ENCODE results near the gene ADGRG3. TPM values are rescaled to one million over a fixed set of nuclear protein-coding genes. Genes with fewer than 3 reads are reported as not detected.
"Not testable (repeated sequence)": the region's sequence is repeated elsewhere in the genome, so short reads cannot be mapped to it uniquely, and the experiment has no call there.

Gene ADGRG3
- total and polyA plus RNA-seq, 2 experiments from 2014 or later = not detected

DNA sequence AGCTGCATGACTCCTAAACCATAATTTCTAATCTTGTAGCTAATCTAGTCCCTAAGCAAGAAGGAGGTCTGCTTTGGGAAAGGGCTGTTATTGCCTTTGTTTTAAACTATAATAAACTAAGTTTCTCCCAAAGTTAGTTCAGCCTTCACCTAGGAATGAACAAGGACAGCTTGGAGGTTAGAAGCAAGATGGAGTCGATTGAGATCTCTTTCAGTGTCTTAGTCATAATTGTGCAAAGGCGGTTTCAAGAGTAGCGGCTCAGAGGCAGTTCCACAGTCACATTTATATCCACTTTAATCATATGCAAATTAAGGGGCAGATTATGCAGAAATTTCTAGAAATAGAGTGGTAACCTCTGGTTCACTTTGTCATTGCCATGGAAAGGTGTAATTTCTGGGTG is 43.9 kb downstream of the ADGRG3 start:
- no peaks in the 10 kb centered on the region for H3K4me1 ChIP-seq (ENCODE audit: insufficient read depth)
- no peaks in the 10 kb centered on the region for H3K36me3 ChIP-seq (ENCODE audit: insufficient read depth)
- H3K27ac Mint-ChIP-seq = no peak overlapping the region
- no peak for ATAC-seq
- no peaks in the 10 kb centered on the region for H3K9me2 ChIP-seq (ENCODE audit: insufficient read depth)
- peaks cover 9% of the 10 kb centered on the region for H3K27me3 Mint-ChIP-seq (ENCODE audit: insufficient read depth, low read depth, poor library complexity)
- no peaks in the 10 kb centered on the region for H3K4me1 Mint-ChIP-seq
- H4K20me1 ChIP-seq (replicated peaks; ENCODE audit: insufficient read depth) = no peaks in the 10 kb centered on the region
- H3K79me2 ChIP-seq (replicated peaks; ENCODE audit: insufficient read depth) = no peaks in the 10 kb centered on the region
- no peaks in the 10 kb centered on the region for H3F3A ChIP-seq (replicated peaks; ENCODE audit: low read depth)
- H3K4me2 ChIP-seq = no peak overlapping the region
- no peak for TF ChIP-seq POLR2AphosphoS5 (IDR thresholded peaks at IDR 0.05; ENCODE audit: low read depth)
- no peak overlapping the region for H3K27ac ChIP-seq (ENCODE audit: low read depth)
- no peaks in the 10 kb centered on the region for H3K27me3 ChIP-seq (ENCODE audit: insufficient read depth)
- H3K4me3 Mint-ChIP-seq = no peak overlapping the region
- no peaks in the 10 kb centered on the region for H3K36me3 Mint-ChIP-seq (ENCODE audit: low read depth)
- no peak overlapping the region for H3K4me3 ChIP-seq
- no peaks in the 10 kb centered on the region for H3K9me3 Mint-ChIP-seq
- DNase-seq (ENCODE audit: low spot score) = no peak
- H2AFZ ChIP-seq = no peak overlapping the region

GRCh38 chr16:57712569-57712968 is 44.5 kb downstream of the ADGRG3 start:
- ATAC-seq; H3K36me3 ChIP-seq (ENCODE audit: insufficient read depth); H3K79me2 ChIP-seq (replicated peaks; ENCODE audit: insufficient read depth); H3K9me2 ChIP-seq (ENCODE audit: insufficient read depth); H3K4me2 ChIP-seq; H3K4me1 Mint-ChIP-seq; H2AFZ ChIP-seq; H3K27me3 Mint-ChIP-seq (ENCODE audit: insufficient read depth, low read depth, poor library complexity); H3K36me3 Mint-ChIP-seq (ENCODE audit: low read depth); H3K27ac ChIP-seq (ENCODE audit: low read depth); H3K4me1 ChIP-seq (ENCODE audit: insufficient read depth); H3K27ac Mint-ChIP-seq; H4K20me1 ChIP-seq (replicated peaks; ENCODE audit: insufficient read depth); H3K4me3 ChIP-seq; H3K4me3 Mint-ChIP-seq; H3K9me3 Mint-ChIP-seq; DNase-seq (ENCODE audit: low spot score); H3F3A ChIP-seq (replicated peaks; ENCODE audit: low read depth); H3K27me3 ChIP-seq (ENCODE audit: insufficient read depth): not testable (repeated sequence)

DNA sequence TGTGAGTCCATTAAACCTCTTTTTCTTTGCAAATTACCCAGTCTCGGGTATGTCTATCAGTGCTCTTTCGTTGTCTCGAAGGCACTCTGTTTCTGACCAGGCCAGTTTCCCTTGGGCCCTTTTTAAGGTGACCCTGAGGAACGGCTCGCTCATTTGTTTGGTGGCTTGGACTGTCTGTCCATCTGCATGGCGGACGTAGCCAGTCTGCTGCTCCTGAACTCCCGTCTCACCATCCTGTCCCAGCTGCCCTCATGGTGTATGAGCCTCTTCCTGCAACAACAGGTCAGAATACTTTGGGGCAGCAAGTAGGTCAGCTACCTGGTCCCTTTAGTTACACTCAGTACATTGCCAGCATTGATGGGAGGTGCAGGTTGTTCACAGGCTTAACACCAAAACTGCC is 45.5 kb downstream of the ADGRG3 start:
- Histone ChIP-seq H3K4me2 (no peak overlapping the region), H3K4me1 (ENCODE audit: insufficient read depth) (no peaks in the 10 kb centered on the region), H3K79me2 (replicated peaks; ENCODE audit: insufficient read depth) (no peaks in the 10 kb centered on the region), H3K9me2 (ENCODE audit: insufficient read depth) (no peaks in the 10 kb centered on the region), H3K27ac (ENCODE audit: low read depth) (no peak overlapping the region), H3F3A (replicated peaks; ENCODE audit: low read depth) (no peaks in the 10 kb centered on the region), H4K20me1 (replicated peaks; ENCODE audit: insufficient read depth) (no peaks in the 10 kb centered on the region), H3K4me3 (no peak overlapping the region), H2AFZ (no peak overlapping the region), H3K27me3 (ENCODE audit: insufficient read depth) (no peaks in the 10 kb centered on the region), H3K36me3 (ENCODE audit: insufficient read depth) (no peaks in the 10 kb centered on the region)
- ATAC-seq (no peak), DNase-seq (ENCODE audit: low spot score) (no peak)
- H3K4me3 Mint-ChIP-seq = no peak overlapping the region
- H3K4me1 Mint-ChIP-seq = no peaks in the 10 kb centered on the region
- H3K27ac Mint-ChIP-seq = no peak overlapping the region
- peaks cover 5% of the 10 kb centered on the region for H3K27me3 Mint-ChIP-seq (ENCODE audit: insufficient read depth, low read depth, poor library complexity)
- H3K36me3 Mint-ChIP-seq (ENCODE audit: low read depth) = no peaks in the 10 kb centered on the region
- H3K9me3 Mint-ChIP-seq = no peaks in the 10 kb centered on the region
- TF ChIP-seq ZNF331 (CRISPR knock-in tag; IDR thresholded peaks at IDR 0.05; ENCODE audit: low read depth) = no peak
- TF ChIP-seq CTCF (conservative IDR thresholded peaks at IDR 0.05; ENCODE audit: low read depth in 2 of 2) = no peak
- TF ChIP-seq EZH2 (IDR thresholded peaks at IDR 0.05; ENCODE audit: low read depth, unreplicated experiment) = no peak
- TF ChIP-seq CREB1 (CRISPR knock-in tag; IDR thresholded peaks at IDR 0.05; ENCODE audit: low read depth) = no peak
- TF ChIP-seq ETS1 (IDR thresholded peaks at IDR 0.05) = no peak
- TF ChIP-seq STAT1 (IDR thresholded peaks at IDR 0.05; ENCODE audit: unreplicated experiment) = no peak
- TF ChIP-seq, protein P1, sequence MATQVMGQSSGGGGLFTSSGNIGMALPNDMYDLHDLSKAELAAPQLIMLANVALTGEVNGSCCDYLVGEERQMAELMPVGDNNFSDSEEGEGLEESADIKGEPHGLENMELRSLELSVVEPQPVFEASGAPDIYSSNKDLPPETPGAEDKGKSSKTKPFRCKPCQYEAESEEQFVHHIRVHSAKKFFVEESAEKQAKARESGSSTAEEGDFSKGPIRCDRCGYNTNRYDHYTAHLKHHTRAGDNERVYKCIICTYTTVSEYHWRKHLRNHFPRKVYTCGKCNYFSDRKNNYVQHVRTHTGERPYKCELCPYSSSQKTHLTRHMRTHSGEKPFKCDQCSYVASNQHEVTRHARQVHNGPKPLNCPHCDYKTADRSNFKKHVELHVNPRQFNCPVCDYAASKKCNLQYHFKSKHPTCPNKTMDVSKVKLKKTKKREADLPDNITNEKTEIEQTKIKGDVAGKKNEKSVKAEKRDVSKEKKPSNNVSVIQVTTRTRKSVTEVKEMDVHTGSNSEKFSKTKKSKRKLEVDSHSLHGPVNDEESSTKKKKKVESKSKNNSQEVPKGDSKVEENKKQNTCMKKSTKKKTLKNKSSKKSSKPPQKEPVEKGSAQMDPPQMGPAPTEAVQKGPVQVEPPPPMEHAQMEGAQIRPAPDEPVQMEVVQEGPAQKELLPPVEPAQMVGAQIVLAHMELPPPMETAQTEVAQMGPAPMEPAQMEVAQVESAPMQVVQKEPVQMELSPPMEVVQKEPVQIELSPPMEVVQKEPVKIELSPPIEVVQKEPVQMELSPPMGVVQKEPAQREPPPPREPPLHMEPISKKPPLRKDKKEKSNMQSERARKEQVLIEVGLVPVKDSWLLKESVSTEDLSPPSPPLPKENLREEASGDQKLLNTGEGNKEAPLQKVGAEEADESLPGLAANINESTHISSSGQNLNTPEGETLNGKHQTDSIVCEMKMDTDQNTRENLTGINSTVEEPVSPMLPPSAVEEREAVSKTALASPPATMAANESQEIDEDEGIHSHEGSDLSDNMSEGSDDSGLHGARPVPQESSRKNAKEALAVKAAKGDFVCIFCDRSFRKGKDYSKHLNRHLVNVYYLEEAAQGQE (IDR thresholded peaks at IDR 0.05; ENCODE audit: unreplicated experiment) = no peak
- no peak for TF ChIP-seq NANOG (IDR thresholded peaks at IDR 0.05; ENCODE audit: borderline replicate concordance)
- no peak for TF ChIP-seq EZH2phosphoT487 (IDR thresholded peaks at IDR 0.05; ENCODE audit: unreplicated experiment)
- TF ChIP-seq JUNB (IDR thresholded peaks at IDR 0.05; ENCODE audit: unreplicated experiment) = no peak
- no peak for TF ChIP-seq ZNF114 (CRISPR knock-in tag; IDR thresholded peaks at IDR 0.05)
- TF ChIP-seq POLR2AphosphoS5 (IDR thresholded peaks at IDR 0.05; ENCODE audit: low read depth) = no peak

Data from GM23338 (cell line).